WTC11 (cell line): Measurements from ENCODE around the gene LIN7C. TPM values are rescaled to one million over a fixed set of nuclear protein-coding genes. Genes with fewer than 3 reads are reported as not detected.

Experiments
- ATAC-seq: fragments of 200-7000 bp; cut with Tn5 transposase; 2 replicates; pipeline ENCODE4 v1.10.0; 2021; ENCODE audit warnings: mild to moderate bottlenecking, moderate library complexity
- CTCF ChIA-PET: fragments of 300-600 bp; sonication (Branson Sonifier 250); formaldehyde crosslinking; loops from one replicate; lab custom pipeline; 2021; ENCODE audit warnings: antibody characterized with exemption; lab: Charles Lee
- POLR2A ChIA-PET: fragments of 350-600 bp; sonication (Branson Sonifier 250); formaldehyde crosslinking; loops from one replicate; lab custom pipeline; 2021; ENCODE audit warnings: antibody characterized with exemption; lab: Charles Lee
- DNase-seq: peaks from one replicate; pipeline ENCODE4 v3.0.0; 2021; ENCODE audit warnings: low spot score
- H3K27ac Mint-ChIP-seq: 2 replicates; pipeline ENCODE4 v1.8.0; 2021; ENCODE audit warnings: mixed read lengths
- H3K27me3 Mint-ChIP-seq: 2 replicates; pipeline ENCODE4 v1.8.0; 2021; ENCODE audit warnings: low read depth, mild to moderate bottlenecking, moderate library complexity, mixed read lengths
- H3K36me3 Mint-ChIP-seq: 2 replicates; pipeline ENCODE4 v1.8.0; 2021; ENCODE audit warnings: mixed read lengths
- H3K4me1 Mint-ChIP-seq: 2 replicates; pipeline ENCODE4 v1.8.0; 2022; ENCODE audit warnings: mixed read lengths
- H3K4me3 Mint-ChIP-seq: 2 replicates; pipeline ENCODE4 v1.8.0; 2021; ENCODE audit warnings: mild to moderate bottlenecking, moderate library complexity, mixed read lengths
- H3K9me3 Mint-ChIP-seq: 2 replicates; pipeline ENCODE4 v1.8.0; 2021; ENCODE audit warnings: mixed read lengths
- AFF4 ChIP-seq: sonication (generic); formaldehyde crosslinking; IDR thresholded peaks from 2 replicates; pipeline ENCODE4 v1.8.1; 2023; ENCODE audit warnings: mild to moderate bottlenecking, missing genetic modification reagents, borderline replicate concordance
- ARID4B ChIP-seq: sonication (generic); formaldehyde crosslinking; IDR thresholded peaks from 2 replicates; pipeline ENCODE4 v1.8.0; 2023; ENCODE audit warnings: missing genetic modification reagents, mild to moderate bottlenecking, borderline replicate concordance
- E2F4 ChIP-seq: sonication (generic); formaldehyde crosslinking; IDR thresholded peaks from 2 replicates; pipeline ENCODE4 v1.8.1; 2022; ENCODE audit warnings: low read depth, mild to moderate bottlenecking, moderate library complexity, missing genetic modification reagents, borderline replicate concordance
- HMGA2 ChIP-seq: fragments of 250-450 bp; sonication (Bioruptor Pico); IDR thresholded peaks from 2 replicates; pipeline ENCODE4 v1.4.0; 2021; ENCODE audit warnings: mild to moderate bottlenecking, moderate library complexity
- HMGXB4 ChIP-seq: sonication (generic); formaldehyde crosslinking; IDR thresholded peaks from 2 replicates; pipeline ENCODE4 v1.8.1; 2023; ENCODE audit warnings: mild to moderate bottlenecking, moderate library complexity, missing genetic modification reagents
- IRF2 ChIP-seq: sonication (generic); formaldehyde crosslinking; IDR thresholded peaks from 2 replicates; pipeline ENCODE4 v1.8.0; 2022; ENCODE audit warnings: low read depth, missing genetic modification reagents, borderline replicate concordance
- JAZF1 ChIP-seq: fragments of 250-450 bp; sonication (Bioruptor Pico); IDR thresholded peaks from 2 replicates; pipeline ENCODE4 v1.9.0; 2021; ENCODE audit warnings: moderate library complexity, mild to moderate bottlenecking, inconsistent platforms
- JUN ChIP-seq: sonication (generic); formaldehyde crosslinking; IDR thresholded peaks from 2 replicates; pipeline ENCODE4 v1.8.0; 2023; ENCODE audit warnings: mild to moderate bottlenecking, missing genetic modification reagents
- MYBL2 ChIP-seq: sonication (generic); formaldehyde crosslinking; IDR thresholded peaks from 2 replicates; pipeline ENCODE4 v1.8.1; 2023; ENCODE audit warnings: mild to moderate bottlenecking, moderate library complexity, missing genetic modification reagents
- NFATC4 ChIP-seq: fragments of 250-450 bp; sonication (Bioruptor Pico); IDR thresholded peaks from 2 replicates; pipeline ENCODE4 v1.9.0; 2021; ENCODE audit warnings: mild to moderate bottlenecking
- PRDM15 ChIP-seq: sonication (generic); formaldehyde crosslinking; IDR thresholded peaks from 2 replicates; pipeline ENCODE4 v1.8.0; 2022; ENCODE audit warnings: missing genetic modification reagents
- RELA ChIP-seq: sonication (generic); formaldehyde crosslinking; IDR thresholded peaks from 2 replicates; pipeline ENCODE4 v1.8.1; 2022; ENCODE audit warnings: missing genetic modification reagents, mild to moderate bottlenecking, borderline replicate concordance
- USF1 ChIP-seq: sonication (generic); formaldehyde crosslinking; IDR thresholded peaks from 2 replicates; pipeline ENCODE4 v1.8.0; 2022; ENCODE audit warnings: mild to moderate bottlenecking, missing genetic modification reagents
- USF2 ChIP-seq: sonication (generic); formaldehyde crosslinking; IDR thresholded peaks from 2 replicates; pipeline ENCODE4 v1.8.1; 2023; ENCODE audit warnings: mild to moderate bottlenecking, missing genetic modification reagents, moderate library complexity
- ZBTB21 ChIP-seq: sonication (generic); formaldehyde crosslinking; IDR thresholded peaks from 2 replicates; pipeline ENCODE4 v1.8.1; 2023; ENCODE audit warnings: mild to moderate bottlenecking, missing genetic modification reagents, borderline replicate concordance
- ZNF219 ChIP-seq: sonication (generic); formaldehyde crosslinking; IDR thresholded peaks from 2 replicates; pipeline ENCODE4 v1.8.0; 2023; ENCODE audit warnings: missing genetic modification reagents, mild to moderate bottlenecking, borderline replicate concordance
- ZNF263 ChIP-seq: sonication (generic); formaldehyde crosslinking; IDR thresholded peaks from 2 replicates; pipeline ENCODE4 v1.8.1; 2022; ENCODE audit warnings: low read depth, mild to moderate bottlenecking, moderate library complexity, missing genetic modification reagents
- ZNF423 ChIP-seq: fragments of 250-450 bp; sonication (Bioruptor Pico); IDR thresholded peaks from 2 replicates; pipeline ENCODE4 v2.1.2; 2022; ENCODE audit warnings: mild to moderate bottlenecking, moderate library complexity
- ZNF671 ChIP-seq: fragments of 250-450 bp; sonication (Bioruptor Pico); IDR thresholded peaks from 2 replicates; pipeline ENCODE4 v1.8.0; 2021; ENCODE audit warnings: mild to moderate bottlenecking
- total RNA-seq: library from RNA; stranded (reverse); gene quantifications from 3 replicates; pipeline ENCODE4 v1.2.3, GENCODE V29; 2021

Gene LIN7C
- total RNA-seq, 1 experiment from 2014 or later: 39.4 TPM

GRCh38 chr11:27489092-27489491 is 17.5 kb downstream of the LIN7C start:
- TF ChIP-seq ZNF671 (CRISPR knock-in tag) (no peak), JUN (no peak), USF1 (no peak), JAZF1 (CRISPR knock-in tag) (no peak), MYBL2 (CRISPR knock-in tag) (no peak), HMGXB4 (CRISPR knock-in tag) (no peak)
- peaks cover 40% of the 10 kb centered on the region for H3K36me3 Mint-ChIP-seq
- DNase-seq: no peak
- ChIA-PET POLR2A (no interaction called here), CTCF (no interaction called here)
- H3K27ac Mint-ChIP-seq: no peak overlapping the region
- H3K27me3 Mint-ChIP-seq: no peaks in the 10 kb centered on the region
- no peak overlapping the region for H3K4me3 Mint-ChIP-seq
- H3K4me1 Mint-ChIP-seq: no peaks in the 10 kb centered on the region
- no peak for ATAC-seq
- peaks cover 18% of the 10 kb centered on the region for H3K9me3 Mint-ChIP-seq

- ATAC-seq (no peak), DNase-seq (no peak)
- Mint-ChIP-seq H3K36me3 (peaks cover 36% of the 10 kb centered on the region), H3K4me3 (no peak overlapping the region), H3K27ac (no peak overlapping the region), H3K4me1 (peaks cover 5% of the 10 kb centered on the region), H3K9me3 (peaks cover 18% of the 10 kb centered on the region), H3K27me3 (no peaks in the 10 kb centered on the region)
- ChIA-PET POLR2A (no interaction called here), CTCF (interaction anchor here (0.6 to 3.2 kb wide), 7 partner anchors 10 to 302 kb away, joined by 3 to 54 read pairs (median 3); partner anchors contain the start of gene LGR4)
- TF ChIP-seq PRDM15 (CRISPR knock-in tag): no peak
- TF ChIP-seq ZNF423 (CRISPR knock-in tag): no peak
- no peak for TF ChIP-seq ARID4B
- TF ChIP-seq HMGA2 (CRISPR knock-in tag): no peak
- TF ChIP-seq NFATC4 (CRISPR knock-in tag): no peak
- no peak for TF ChIP-seq AFF4 (CRISPR knock-in tag)
- TF ChIP-seq ZNF263 (CRISPR knock-in tag): no peak
- TF ChIP-seq USF2 (CRISPR knock-in tag): no peak
- TF ChIP-seq E2F4 (CRISPR knock-in tag): no peak
- TF ChIP-seq ZBTB21: no peak
- no peak for TF ChIP-seq ZNF219
- no peak for TF ChIP-seq RELA (CRISPR knock-in tag)
- no peak for TF ChIP-seq IRF2 (CRISPR knock-in tag)
- no peak for TF ChIP-seq JUN
Observed at GRCh38 chr11:27487706-27488105, 18.9 kb downstream of the LIN7C start.
